AG08396 (cell line): ENCODE data around the gene MSMO1.
"Not testable (repeated sequence)": the region's sequence is repeated elsewhere in the genome, so short reads cannot be mapped to it uniquely, and the experiment has no call there.

ENCODE experiments used
- DNase-seq: peaks from one replicate; pipeline ENCODE4 v3.0.0; 2012; ENCODE audit warnings: low spot score, mixed read lengths

The MSMO1 gene

GRCh38 chr4:165327211-165328100 is at the start of gene MSMO1:
Gene MSMO1, plus strand, starts transcription at chr4:165327669. Its CDS starts 5,702 bp downstream, at chr4:165333371.
- peak; percentile 96 for DNase-seq

GRCh38 chr4:165279531-165279930 is 47.9 kb upstream of the MSMO1 start:
- not testable (repeated sequence) for DNase-seq

GRCh38 chr4:165284697-165285096 is 42.8 kb upstream of the MSMO1 start:
- DNase-seq, result not testable (repeated sequence)

- not testable (repeated sequence) for DNase-seq
Measured at GRCh38 chr4:165286619-165287340, 40.7 kb upstream of the MSMO1 start.

- DNase-seq, result no peak
Measured at GRCh38 chr4:165288226-165288625, 39.2 kb upstream of the MSMO1 start.

- DNase-seq, result peak; percentile 43
Measured at GRCh38 chr4:165288639-165289422, 38.6 kb upstream of the MSMO1 start.

GRCh38 chr4:165289423-165289785 is 38.1 kb upstream of the MSMO1 start:
- no peak for DNase-seq

- no peak for DNase-seq
Measured at GRCh38 chr4:165293061-165293460, 34.4 kb upstream of the MSMO1 start.

- no peak for DNase-seq
Measured at GRCh38 chr4:165293927-165294649, 33.4 kb upstream of the MSMO1 start.

- DNase-seq, result no peak
Measured at GRCh38 chr4:165294907-165295306, 32.6 kb upstream of the MSMO1 start.

GRCh38 chr4:165297626-165298025 is 29.8 kb upstream of the MSMO1 start:
- no peak for DNase-seq

- no peak for DNase-seq
Measured at GRCh38 chr4:165299399-165300060, 27.9 kb upstream of the MSMO1 start.

GRCh38 chr4:165301833-165302232 is 25.6 kb upstream of the MSMO1 start:
- peak; percentile 21 for DNase-seq

- DNase-seq, result no peak
Measured at GRCh38 chr4:165302658-165303057, 24.8 kb upstream of the MSMO1 start.

- DNase-seq, result no peak
Measured at GRCh38 chr4:165308166-165308565, 19.3 kb upstream of the MSMO1 start.

GRCh38 chr4:165308606-165309005 is 18.9 kb upstream of the MSMO1 start:
- no peak for DNase-seq

- DNase-seq, result no peak
Measured at GRCh38 chr4:165309456-165309855, 18.0 kb upstream of the MSMO1 start.

- DNase-seq, result peak; percentile 14
Measured at GRCh38 chr4:165312506-165312905, 15.0 kb upstream of the MSMO1 start.

GRCh38 chr4:165319030-165319429 is 8.4 kb upstream of the MSMO1 start:
- no peak for DNase-seq

- no peak for DNase-seq
Measured at GRCh38 chr4:165319509-165319908, 8.0 kb upstream of the MSMO1 start.

- no peak for DNase-seq
Measured at GRCh38 chr4:165324236-165324917, 3.1 kb upstream of the MSMO1 start.
